Endothelial cell of hepatic sinusoid (primary cell): ENCODE results near the gene TMEM53.

Experiments used
- in situ Hi-C: cut with HindIII; loops from 2 replicates; pipeline ENCODE4 v1.10.0; 2017; ENCODE audit warnings: low sequenced_read_pairs

The TMEM53 gene

DNA sequence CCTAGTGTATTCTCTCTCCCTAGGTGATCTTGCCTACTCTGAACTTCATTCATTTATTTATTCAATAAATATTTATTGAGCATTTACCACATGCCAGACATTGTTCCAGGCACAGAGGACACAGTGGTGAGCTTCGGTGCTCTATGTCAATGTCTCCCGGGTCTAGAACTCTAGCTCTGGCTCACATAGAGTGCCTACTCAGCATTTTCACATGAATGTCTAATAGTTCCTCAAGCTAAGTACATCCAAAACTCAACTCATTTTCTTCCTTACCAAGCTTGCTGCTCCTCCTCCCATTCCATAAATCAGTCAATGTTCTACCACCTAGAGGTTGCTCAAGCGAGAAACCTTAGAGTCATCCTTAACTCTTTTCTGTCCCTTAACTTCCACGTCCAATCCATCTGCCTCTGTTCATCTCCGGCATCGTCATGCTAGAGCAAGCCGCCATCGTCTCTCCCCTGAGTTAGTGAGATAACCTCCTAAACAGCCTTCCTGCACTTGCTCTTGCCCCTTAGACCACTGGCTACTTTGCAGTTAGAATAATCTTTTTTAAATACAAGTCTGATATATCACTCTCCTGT lies 67.5 kb downstream of the TMEM53 start:
- in situ Hi-C loops = no loop called here

DNA sequence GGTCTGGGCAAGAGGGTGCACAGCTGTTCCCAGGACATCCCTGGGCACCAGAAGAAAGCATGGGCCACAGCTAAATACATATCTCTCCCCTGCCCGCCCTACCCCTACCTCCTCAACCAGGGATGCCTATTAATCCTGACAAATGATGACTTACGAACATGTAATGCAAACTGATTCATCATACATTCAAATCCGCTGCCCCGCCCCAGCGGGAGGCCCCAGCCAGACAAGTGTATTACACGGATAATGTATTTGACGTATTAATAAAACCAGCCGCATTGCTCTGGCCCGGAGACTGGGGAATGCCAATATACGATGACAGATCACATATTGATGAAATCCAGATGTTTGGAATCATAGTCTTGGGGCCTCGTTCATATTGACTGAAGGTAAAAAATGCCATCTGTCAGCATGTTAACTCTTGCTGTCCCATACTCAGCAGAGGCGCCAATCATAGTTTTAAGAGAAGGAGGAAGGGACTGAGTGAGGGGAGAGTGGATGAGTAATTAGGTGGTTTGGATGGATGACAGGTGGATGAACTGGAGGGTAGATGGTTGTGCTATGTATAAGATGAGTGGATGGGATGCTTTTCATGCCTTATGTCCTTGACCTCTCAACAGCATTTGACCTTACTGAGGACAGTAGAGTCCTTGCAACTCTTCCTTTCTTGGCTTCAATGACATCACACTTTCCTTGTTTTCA lies 68.2 kb downstream of the TMEM53 start:
- in situ Hi-C loops = no loop called here

DNA sequence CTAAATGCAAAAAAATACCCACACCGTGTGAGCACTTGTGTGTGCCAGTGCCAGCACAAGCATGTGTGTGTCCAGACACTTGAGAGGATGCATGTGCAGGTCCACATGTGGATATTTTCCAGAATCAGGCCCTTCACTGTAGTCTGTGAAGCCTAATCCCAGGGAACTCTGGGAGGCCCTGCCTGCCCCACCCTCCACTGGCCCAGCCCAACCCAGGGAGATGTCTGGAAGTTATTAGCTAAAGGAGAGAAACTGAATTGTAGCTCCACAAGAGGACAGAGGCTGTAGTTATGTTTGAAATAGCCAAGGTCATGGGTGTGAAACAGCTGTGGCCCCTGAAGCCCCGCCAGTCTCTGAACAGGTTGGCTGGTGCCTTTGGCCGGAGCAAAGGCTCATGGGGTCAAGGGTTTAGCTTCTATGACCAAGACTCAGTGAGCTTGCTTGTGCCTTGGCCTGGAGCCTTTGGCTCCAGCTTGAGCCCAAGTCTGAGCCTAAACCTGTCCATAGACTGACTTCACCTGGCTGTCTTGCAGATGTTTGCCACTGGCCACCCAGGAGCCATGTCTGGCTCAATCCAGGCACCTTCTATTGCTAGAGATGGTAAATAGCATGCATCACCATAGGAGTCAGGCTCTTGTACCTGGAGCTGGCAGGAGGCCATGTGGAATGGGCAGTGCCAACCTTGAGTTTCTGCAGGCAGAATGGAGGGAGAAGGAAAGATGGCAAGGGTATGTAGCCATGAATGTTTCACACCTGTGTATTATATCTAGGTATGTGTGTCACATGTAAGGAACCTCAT lies 69.9 kb downstream of the TMEM53 start:
- in situ Hi-C loops = no loop called here

DNA sequence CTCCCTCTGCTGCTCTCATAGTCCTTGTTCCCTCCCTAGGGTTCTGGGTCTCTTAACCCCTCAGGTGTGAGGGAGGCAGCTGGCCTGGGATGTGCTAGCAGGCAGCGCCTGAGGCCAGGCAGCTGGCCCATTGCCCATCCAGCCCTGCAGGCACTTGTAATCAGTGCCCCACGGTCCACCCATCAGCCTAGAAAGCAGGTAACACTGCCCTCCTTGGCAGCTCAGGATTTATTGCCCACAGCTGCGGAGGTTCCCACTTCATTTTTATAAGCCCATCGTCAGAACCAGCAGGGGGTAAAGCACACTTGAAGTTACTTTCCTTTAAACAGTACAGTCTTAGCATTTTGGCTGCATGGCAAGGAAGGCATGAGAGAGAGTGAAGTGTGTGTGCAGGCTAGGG lies 70.6 kb downstream of the TMEM53 start:
- in situ Hi-C loops = no loop called here
